ENCODE measurements around the gene CTRB2. TPM values are rescaled to one million over a fixed set of nuclear protein-coding genes. Genes with fewer than 3 reads are reported as not detected.
"Not testable (repeated sequence)": the region's sequence is repeated elsewhere in the genome, so short reads cannot be mapped to it uniquely, and the experiment has no call there.

CTRB2 gene
- polyA plus RNA-seq, 3 donors, result not detected

GRCh38 chr16:75244225-75244809 is 37.4 kb upstream of the CTRB2 start:
- H3K27me3 ChIP-seq (ENCODE audit: control insufficient read depth in 2 of 2, insufficient read depth in 2 of 2, low read length in 2 of 2), result peaks cover 0 to 81% of the 10 kb centered on the region in 2 donors
- H3K36me3 ChIP-seq (replicated peaks in 1 of 2; ENCODE audit: control insufficient read depth in 1 of 2, insufficient read depth in 2 of 2, low read length in 2 of 2), result no peaks in the 10 kb centered on the region
- peaks cover 0 to 6% (median 2%) of the 10 kb centered on the region in 7 donors for H3K9me3 Mint-ChIP-seq
- H3K36me3 Mint-ChIP-seq, result no peaks in the 10 kb centered on the region
- H3K4me1 Mint-ChIP-seq, result peaks cover 11% of the 10 kb centered on the region
- H2AFZ ChIP-seq (ENCODE audit: insufficient read depth, low read depth, low read length, poor library complexity, severe bottlenecking), result peak overlapping the region; percentile 37
- peak overlapping the region in 2 of 7 donors; percentile 54 to 56 for H3K27ac Mint-ChIP-seq
- TF ChIP-seq CTCF (IDR thresholded peaks at IDR 0.05), result no peak
- no peak overlapping the region for H3K27ac ChIP-seq (ENCODE audit: low read depth in 1 of 2, low read length in 2 of 2)
- 91% methylated on average over 5 of the region's 7 CpGs for WGBS (ENCODE audit: insufficient coverage)
- H3K9me3 ChIP-seq (replicated peaks in 1 of 2; ENCODE audit: control insufficient read depth in 1 of 2, insufficient read depth in 1 of 2, low read length in 2 of 2), result no peaks in the 10 kb centered on the region
- H4K20me1 ChIP-seq (ENCODE audit: insufficient read depth, low read length), result no peaks in the 10 kb centered on the region
- H3K4me3 ChIP-seq (replicated peaks in 1 of 3; ENCODE audit: low read depth in 2 of 3, low read length in 3 of 3), result no peak overlapping the region
- H3K27me3 Mint-ChIP-seq (ENCODE audit: low read depth in 3 of 3), result peaks cover 74 to 97% (median 78%) of the 10 kb centered on the region in 3 donors
- H3K4me2 ChIP-seq (replicated peaks; ENCODE audit: extremely low read depth, low read length, poor library complexity, severe bottlenecking), result no peak overlapping the region
- no peak overlapping the region for H3K9ac ChIP-seq (ENCODE audit: insufficient read depth, low read length, poor library complexity, severe bottlenecking)
- intact Hi-C loops (cut with micrococcal nuclease), result no loop called here
- H3K4me1 ChIP-seq (ENCODE audit: control insufficient read depth in 1 of 2, insufficient read depth in 2 of 2, low read length in 2 of 2), result peaks cover 13 to 15% of the 10 kb centered on the region in 2 donors
- no peaks in the 10 kb centered on the region for H3K79me2 ChIP-seq (ENCODE audit: insufficient read depth, low read length)
- peak overlapping the region in 1 of 2 donors; percentile 67 for H3K4me3 Mint-ChIP-seq
- peak; percentile 11 to 37 (median 12) for DNase-seq

- Histone ChIP-seq H3K27ac (ENCODE audit: low read depth in 1 of 2, low read length in 2 of 2) (no peak overlapping the region), H4K20me1 (ENCODE audit: insufficient read depth, low read length) (no peaks in the 10 kb centered on the region), H2AFZ (ENCODE audit: insufficient read depth, low read depth, low read length, poor library complexity, severe bottlenecking) (no peak overlapping the region), H3K79me2 (ENCODE audit: insufficient read depth, low read length) (no peaks in the 10 kb centered on the region), H3K9me3 (replicated peaks in 1 of 2; ENCODE audit: control insufficient read depth in 1 of 2, insufficient read depth in 1 of 2, low read length in 2 of 2) (no peaks in the 10 kb centered on the region), H3K27me3 (ENCODE audit: control insufficient read depth in 2 of 2, insufficient read depth in 2 of 2, low read length in 2 of 2) (peaks cover 0 to 81% of the 10 kb centered on the region in 2 donors), H3K4me2 (replicated peaks; ENCODE audit: extremely low read depth, low read length, poor library complexity, severe bottlenecking) (no peak overlapping the region), H3K4me1 (ENCODE audit: control insufficient read depth in 1 of 2, insufficient read depth in 2 of 2, low read length in 2 of 2) (peaks cover 13 to 15% of the 10 kb centered on the region in 2 donors), H3K4me3 (replicated peaks in 1 of 3; ENCODE audit: low read depth in 2 of 3, low read length in 3 of 3) (no peak overlapping the region), H3K36me3 (replicated peaks in 1 of 2; ENCODE audit: control insufficient read depth in 1 of 2, insufficient read depth in 2 of 2, low read length in 2 of 2) (no peaks in the 10 kb centered on the region), H3K9ac (ENCODE audit: insufficient read depth, low read length, poor library complexity, severe bottlenecking) (no peak overlapping the region)
- Mint-ChIP-seq H3K36me3 (no peaks in the 10 kb centered on the region), H3K4me1 (peaks cover 11% of the 10 kb centered on the region), H3K27ac (peak overlapping the region in 1 of 7 donors; percentile 43), H3K9me3 (peaks cover 0 to 6% (median 2%) of the 10 kb centered on the region in 7 donors), H3K4me3 (peak overlapping the region in 1 of 2 donors; percentile 68), H3K27me3 (ENCODE audit: low read depth in 3 of 3) (peaks cover 69 to 97% (median 78%) of the 10 kb centered on the region in 3 donors)
- no peak for DNase-seq
- no peak for TF ChIP-seq CTCF (IDR thresholded peaks at IDR 0.05)
- 93% methylated on average over 16 of the region's 20 CpGs for WGBS (ENCODE audit: insufficient coverage)
- intact Hi-C loops (cut with micrococcal nuclease), result no loop called here
Measured at GRCh38 chr16:75243667-75244224, 36.8 kb upstream of the CTRB2 start.

GRCh38 chr16:75242436-75243078 is 35.6 kb upstream of the CTRB2 start:
- H3K9me3 Mint-ChIP-seq; H3K27ac ChIP-seq (ENCODE audit: low read depth in 1 of 2, low read length in 2 of 2); DNase-seq; H3K9me3 ChIP-seq (replicated peaks in 1 of 2; ENCODE audit: control insufficient read depth in 1 of 2, insufficient read depth in 1 of 2, low read length in 2 of 2); H3K36me3 ChIP-seq (replicated peaks in 1 of 2; ENCODE audit: control insufficient read depth in 1 of 2, insufficient read depth in 2 of 2, low read length in 2 of 2); H3K4me2 ChIP-seq (replicated peaks; ENCODE audit: extremely low read depth, low read length, poor library complexity, severe bottlenecking); H3K9ac ChIP-seq (ENCODE audit: insufficient read depth, low read length, poor library complexity, severe bottlenecking); H3K79me2 ChIP-seq (ENCODE audit: insufficient read depth, low read length); intact Hi-C loops (cut with micrococcal nuclease); H3K36me3 Mint-ChIP-seq; H4K20me1 ChIP-seq (ENCODE audit: insufficient read depth, low read length); H3K4me3 ChIP-seq (replicated peaks in 1 of 3; ENCODE audit: low read depth in 2 of 3, low read length in 3 of 3); H2AFZ ChIP-seq (ENCODE audit: insufficient read depth, low read depth, low read length, poor library complexity, severe bottlenecking): not testable (repeated sequence)
- H3K27ac Mint-ChIP-seq, result peak overlapping the region in 1 of 7 donors; percentile 77
- H3K4me3 Mint-ChIP-seq, result peak overlapping the region in 1 of 2 donors; percentile 58
- peaks cover 13 to 15% of the 10 kb centered on the region in 2 donors for H3K4me1 ChIP-seq (ENCODE audit: control insufficient read depth in 1 of 2, insufficient read depth in 2 of 2, low read length in 2 of 2)
- peaks cover 58 to 97% (median 71%) of the 10 kb centered on the region in 3 donors for H3K27me3 Mint-ChIP-seq (ENCODE audit: low read depth in 3 of 3)
- H3K27me3 ChIP-seq (ENCODE audit: control insufficient read depth in 2 of 2, insufficient read depth in 2 of 2, low read length in 2 of 2), result peaks cover 0 to 79% of the 10 kb centered on the region in 2 donors
- H3K4me1 Mint-ChIP-seq, result peaks cover 11% of the 10 kb centered on the region
- WGBS (ENCODE audit: insufficient coverage), result 92% methylated on average over 26 of the region's 27 CpGs

Measured in CD14-positive monocyte (primary cell).